Activated CD4-positive, alpha-beta T cell treated with anti-CD3 and anti-CD28 coated beads, Interleukin-2, amount 50 U/mL, for 16 hours (primary cell): ENCODE measurements around the gene THOC5.
A peak's percentile ranks its signal among the peaks of the same experiment; 100 is the strongest.
"Not testable (repeated sequence)": the region's sequence is repeated elsewhere in the genome, so short reads cannot be mapped to it uniquely, and the experiment has no call there.

ENCODE experiments used
- DNase-seq: peaks from one replicate; pipeline ENCODE4 v3.0.0-alpha.2; 2020

THOC5 gene

DNA sequence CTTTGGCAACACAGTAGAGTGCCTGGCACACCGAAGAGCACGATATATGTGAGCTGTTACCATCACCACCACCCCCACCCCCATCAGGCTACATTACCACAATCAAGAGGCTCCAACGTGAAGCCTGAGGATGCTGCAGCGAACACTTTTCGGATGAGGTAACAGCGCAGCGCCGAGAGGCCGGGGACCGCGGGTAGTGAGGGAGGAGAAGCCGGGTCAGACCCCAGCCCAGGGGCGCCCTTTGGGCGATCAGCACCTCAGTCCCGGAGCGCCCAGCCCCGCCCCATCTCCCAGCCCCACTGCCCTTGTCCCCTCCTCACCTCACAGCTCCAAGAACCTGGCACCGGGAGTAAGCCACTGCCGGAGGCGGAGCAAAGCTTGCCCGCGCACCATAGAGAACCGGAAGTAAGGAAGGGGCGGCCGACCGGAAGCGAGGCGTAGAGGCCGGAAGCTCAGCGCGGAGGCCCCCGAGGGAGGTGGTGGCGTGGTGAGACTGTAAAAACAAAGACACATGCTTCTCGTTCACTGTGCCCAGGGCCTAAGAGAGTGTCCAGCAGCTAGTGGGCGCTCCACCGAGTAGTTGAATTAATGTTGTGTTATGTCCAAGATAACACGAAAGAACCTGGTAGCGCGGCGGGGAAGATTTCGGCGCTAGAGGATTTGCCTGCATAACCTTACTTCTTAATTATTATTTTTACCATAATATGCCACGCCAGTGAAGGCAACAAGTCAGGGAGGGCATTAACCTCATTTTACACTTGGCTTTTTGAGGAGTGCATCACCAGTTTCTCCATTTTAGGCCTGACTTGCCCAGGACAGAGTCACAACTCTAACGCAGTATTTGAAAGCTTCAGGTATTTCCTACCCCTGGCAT is at the start of gene THOC5:
TSS of gene THOC5 (minus strand) at position 407 of the 874 bp plus-strand sequence. CDS start 4,610 bp downstream, outside the sequence.
- DNase-seq: peak; percentile 93

DNA sequence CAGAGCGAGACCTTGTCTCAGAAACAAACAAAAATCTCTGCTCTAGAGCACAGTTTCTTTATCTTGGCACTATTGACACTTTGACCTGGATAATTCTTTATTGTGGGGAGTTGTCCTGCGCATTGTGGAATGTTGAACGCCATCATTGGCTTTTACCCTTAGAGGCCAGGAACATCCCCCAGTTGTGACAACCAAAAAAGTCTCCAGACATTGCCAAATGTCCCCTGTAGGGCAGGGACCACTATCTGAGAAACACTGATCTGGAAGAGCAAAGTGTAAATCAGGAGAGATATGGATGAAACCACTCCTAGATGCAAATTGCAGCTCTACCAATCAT is 45.1 kb upstream of the THOC5 start:
- DNase-seq: no peak

DNA sequence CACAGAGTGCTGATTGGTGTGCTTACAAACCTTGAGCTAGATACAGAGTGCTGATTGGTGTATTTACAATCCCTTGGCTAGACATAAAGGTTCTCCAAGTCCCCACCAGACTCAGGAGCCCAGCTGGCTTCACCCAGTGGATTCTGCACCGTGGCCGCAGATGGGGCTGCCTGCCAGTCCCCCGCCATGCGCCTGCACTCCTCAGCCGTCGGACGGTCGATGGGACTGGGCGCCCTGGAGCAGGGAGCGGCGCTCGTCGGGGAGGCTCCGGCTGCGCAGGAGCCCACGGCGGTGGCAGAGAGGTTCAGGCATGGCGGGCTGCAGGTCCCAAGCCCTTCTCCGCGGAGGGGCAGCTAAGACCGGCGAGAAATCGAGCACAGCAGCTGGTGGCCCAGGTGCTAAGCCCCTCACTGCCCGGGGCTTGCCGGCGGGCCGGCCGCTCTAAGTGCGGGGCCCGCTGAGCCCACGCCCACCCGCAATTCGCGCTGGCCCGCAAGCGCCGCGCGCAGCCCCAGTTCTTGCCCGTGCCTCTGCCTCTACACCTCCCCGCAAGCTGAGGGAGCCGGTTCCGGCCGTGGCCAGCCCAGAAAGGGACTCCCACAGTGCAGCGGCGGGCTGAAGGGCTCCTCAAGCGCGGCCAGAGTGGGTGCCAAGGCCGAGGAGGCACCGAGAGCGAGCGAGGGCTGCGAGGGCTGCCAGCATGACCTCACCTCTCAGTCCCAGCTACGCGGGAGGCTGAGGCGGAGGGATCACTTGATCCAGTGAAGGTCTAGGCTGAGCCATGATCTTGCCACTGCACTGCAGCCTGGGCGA is 44.5 kb upstream of the THOC5 start:
- not testable (repeated sequence) for DNase-seq

DNA sequence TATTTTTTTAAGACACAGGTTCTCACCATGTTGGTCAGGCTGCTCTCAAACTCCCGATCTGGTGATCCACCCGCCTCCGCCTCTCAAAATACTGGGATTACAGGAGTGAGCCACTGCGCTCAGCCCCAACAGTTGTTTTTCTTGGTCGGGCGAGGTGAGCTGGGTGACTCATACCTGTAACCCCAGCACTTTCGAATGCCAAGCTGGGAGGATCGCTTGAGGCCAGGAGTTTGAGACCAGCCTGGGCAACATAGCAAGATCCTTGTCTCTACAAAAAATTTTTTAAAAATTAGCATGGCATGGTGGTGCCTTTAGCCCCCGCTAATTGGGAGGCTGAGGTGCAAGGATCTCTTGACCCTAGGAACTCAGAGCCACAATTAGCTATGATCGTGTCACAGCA is 42.9 kb upstream of the THOC5 start:
- DNase-seq: no peak

DNA sequence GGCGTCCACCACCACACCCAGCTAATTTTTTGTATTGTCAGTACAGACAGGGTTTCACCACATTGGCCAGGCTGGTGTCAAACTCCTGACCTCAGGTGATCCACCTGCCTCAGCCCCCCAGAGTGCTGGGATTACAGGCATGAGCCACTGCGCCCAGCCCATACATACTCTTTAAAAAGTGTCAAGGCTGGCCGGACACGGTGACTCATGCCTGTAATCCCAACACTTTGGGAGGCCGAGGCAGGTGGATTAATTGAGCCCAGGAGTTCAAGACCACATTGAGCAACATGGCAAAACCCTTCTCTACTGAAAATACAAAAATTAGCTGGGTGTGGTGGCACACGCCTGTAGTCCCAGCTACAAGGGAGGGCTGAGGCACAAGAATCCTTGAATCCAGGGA is 40.9 kb upstream of the THOC5 start:
- not testable (repeated sequence) for DNase-seq

DNA sequence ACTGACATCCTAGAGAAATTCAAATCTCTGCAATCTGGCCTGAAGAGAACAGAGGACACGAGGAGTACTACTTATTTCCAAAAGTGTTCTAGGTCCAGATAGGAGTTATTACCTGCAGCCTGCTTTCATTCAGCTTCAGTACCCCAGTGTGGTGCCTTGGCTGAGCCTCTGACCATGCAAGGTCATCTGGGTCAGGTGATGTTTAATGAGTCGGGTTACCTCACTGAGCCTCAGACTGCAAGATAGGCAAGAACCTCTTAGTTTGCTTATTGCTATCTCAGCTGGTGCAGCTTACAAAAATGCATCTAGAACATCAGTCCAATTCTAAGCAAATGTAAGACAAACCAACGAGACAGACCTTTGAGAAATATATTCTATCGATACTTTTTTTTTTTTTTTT is 40.4 kb upstream of the THOC5 start:
- DNase-seq: no peak

DNA sequence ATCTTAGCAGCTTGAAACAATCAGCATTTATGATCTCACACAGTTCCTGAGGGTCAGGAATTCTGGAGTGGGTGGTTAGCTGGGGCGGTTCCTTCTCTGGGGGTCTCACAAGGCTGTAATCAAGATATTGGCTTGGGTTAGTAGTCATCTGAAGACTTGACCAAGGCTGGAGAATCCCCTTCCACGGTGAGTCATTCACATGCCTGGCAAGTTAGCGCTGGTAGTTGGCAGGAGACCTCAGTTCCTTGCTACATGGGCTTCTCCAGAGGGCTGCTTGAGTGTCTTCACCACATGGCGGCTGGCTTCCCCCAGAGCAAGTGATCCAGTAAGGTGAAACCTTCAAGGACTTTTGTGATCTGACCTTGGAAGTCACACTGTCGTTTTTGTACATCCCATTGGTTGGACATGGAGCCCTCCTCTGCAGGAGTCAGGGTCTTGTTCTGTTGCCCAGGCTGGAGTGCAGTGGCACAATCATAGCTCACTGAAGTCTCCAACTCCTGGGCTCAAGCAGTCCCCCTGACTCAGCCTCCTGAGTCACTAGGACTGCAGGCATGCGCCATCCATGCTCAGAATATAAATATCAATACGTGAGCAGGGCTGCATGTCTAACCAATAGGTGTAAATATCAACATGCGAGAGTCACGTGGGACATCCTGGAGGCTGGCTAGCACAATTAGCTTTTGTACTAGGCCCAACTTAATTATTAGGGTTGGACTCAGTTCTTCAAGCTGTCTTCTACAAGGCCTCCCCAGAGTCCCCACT is 34.6 kb upstream of the THOC5 start:
- DNase-seq: no peak

DNA sequence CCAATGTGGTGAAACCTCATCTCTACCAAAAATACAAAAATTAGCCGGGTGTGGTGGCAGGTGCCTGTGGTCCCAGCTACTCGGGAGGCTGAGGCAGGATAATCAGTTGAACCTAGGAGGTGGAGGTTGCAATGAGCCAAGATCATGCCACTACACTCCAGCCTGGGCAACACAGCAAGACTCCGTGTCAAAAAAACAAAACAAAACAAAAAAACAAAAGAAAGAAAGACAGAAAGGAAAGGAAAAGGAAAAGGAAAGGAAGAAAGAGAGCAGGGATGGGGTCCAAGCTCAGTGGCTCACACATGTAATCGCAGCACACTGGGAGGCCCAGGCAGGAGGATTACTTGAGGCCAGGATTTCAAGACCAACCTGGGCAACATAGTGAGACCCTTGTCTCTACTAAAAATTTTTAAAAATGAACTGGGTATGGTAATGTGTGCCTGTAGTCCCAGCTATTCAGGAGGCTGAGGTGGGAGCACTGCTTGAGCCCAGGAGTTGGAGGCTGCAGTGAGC is 32.7 kb upstream of the THOC5 start:
- DNase-seq: not testable (repeated sequence)

DNA sequence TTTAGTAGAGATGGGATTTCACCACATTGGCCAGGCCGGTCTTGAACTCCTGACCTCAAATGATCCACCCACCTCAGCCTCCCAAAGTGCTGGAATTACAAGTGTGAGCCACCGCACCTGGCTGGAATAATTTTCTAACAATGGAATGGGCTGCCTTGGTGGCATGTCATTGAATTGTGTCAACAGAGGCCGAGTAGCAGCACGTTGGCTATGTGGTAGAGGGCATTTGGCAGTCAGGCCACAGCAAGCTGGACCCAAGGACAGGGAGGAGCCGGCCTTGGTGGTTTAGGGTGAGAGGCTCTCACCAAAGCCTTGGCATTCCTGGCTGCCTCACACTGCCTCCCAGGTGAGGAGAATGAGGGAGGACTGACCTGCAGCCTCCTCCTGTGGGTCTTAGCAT is 31.4 kb upstream of the THOC5 start:
- DNase-seq: no peak

DNA sequence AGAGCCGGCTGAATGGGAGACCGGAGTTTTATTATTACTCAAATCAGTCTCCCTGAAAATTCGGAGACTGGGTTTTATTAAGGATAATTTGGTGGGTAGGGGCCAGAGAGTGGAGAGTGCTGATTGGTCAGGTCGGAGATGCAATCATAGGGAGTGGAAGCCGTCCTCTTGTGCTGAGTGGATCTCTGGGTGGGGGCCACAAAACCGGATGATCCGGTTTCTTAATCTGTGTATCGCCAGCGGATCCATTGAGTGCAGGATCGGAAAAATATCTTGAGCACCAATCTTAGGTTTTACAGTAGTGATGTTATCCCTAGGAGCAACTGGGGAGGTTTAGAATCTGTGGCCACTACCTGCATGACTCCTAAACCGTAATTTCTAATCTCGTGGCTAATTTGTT is 28.2 kb upstream of the THOC5 start:
- no peak for DNase-seq

DNA sequence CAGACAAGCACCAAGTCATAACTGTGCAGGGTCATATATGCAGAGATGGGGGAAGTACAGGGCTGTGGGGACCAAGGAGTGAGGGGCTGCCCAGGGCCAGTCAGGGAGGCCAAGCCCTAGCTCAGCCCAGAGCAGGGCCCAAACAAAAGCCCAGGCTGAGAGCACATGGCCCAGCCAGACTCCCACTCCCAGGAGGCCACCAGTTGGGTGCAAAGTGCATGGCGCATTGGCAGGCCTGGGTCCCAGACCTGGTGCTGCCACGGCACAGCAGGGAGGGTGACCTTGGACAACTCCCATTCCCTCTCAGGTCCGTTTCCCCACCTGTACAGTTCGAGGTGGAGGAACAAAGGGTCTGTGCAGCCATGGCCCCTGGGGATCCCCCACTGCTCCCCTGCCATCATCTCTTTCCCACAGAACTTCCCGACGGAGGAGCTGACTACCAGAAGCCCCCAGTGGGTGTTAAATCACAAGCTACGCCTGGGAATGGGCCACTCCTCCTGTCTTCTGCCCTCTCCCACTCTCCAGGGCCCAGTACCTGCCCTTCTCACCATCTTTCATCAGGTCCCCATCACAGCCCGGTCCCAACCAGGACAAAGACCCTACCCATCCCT is 26.7 kb upstream of the THOC5 start:
- no peak for DNase-seq

DNA sequence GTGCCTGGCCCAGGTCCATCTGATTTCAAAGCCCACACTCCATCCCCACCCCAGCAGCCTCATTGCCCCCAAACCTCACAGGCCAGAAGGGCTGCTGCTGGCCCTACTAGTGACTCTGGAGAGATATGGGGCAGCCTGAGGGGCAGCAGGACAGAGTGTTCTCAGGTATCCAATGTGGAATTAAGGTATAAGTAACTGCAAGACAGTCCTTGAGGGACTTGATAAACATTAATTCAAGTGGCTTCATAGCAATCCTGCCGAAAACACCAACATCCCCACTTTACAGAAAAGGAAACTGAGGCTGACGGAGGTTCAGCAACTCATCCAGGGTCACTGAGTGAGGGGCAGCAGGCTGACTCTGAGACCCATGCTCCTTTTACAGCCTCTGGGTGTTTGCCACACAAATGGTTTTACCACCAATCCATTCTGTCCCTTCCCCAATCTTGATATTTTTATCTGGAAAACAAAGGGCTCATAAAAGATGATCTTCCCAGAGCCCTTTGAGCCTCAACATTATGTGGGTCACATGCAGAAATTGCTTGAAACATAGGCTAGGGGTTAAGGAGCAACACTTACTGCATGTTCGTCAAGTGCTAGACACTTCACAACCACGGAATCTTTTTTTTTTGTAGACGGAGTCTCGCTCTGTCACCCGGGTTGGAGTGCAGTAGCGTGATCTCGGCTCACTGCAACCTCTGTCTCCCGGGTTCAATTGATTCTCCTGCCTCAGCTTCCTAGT is 25.1 kb upstream of the THOC5 start:
- DNase-seq: no peak

DNA sequence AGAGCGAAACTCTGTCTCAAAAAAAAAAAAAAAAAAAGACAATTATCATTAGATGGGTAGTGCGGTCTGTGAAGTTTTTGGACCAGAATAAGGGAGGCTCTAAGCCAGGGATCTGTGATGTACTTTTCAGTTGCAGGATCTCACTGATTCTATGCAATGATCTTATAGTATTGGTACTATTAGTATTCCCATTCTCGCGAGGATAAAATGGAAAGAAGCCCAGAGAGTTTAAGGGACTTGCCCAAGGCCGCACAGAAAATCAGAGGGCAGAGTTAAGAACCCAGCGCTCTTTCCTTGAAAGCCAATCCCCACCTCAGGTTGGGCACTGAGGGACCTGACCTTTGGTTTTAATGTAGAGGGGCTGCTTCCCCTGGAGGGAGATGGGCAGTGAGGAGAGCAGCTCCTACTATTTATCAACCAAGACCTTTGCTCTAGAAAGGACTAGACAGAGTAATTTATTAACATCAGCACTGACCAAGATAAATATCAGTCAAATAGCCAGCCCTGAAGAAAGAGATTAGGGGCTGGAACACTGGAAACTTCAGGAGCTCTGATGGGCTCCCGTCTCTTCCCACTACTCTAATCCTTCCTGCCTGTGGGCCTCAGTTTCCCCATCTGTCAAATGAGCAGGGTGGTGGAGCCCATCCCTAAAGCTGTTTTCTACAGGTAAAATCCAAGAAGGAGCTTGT is 21.3 kb upstream of the THOC5 start:
- no peak for DNase-seq

DNA sequence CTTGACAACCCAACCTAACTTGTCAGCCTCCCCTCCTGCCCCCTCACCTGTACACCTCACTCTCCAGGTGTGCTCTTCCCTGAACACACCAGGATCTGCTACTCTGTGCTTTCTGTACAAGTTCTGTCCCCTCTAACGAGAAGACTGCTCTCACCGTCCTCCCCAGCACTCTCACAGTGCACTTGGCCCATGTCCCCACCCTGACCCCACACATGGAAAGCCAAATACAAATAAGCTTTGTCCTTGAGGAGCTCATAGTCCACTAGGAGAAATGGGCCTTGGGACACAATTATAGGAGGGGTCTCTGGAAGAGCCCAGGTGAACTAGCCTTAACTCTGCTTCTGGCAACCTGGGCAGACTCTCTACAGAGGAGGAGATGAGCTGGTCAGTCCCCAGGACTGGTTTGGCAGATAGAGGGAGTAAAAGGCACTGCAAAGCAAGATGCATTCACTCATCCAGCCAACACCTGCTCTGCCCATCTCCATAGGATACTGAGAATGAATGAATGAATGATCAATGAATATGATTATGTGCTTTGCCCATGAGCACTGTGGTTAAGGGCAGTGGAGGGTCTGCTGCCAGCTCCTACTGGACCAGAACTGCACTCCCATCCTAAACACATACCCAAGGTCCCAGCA is 17.5 kb upstream of the THOC5 start:
- DNase-seq: no peak

DNA sequence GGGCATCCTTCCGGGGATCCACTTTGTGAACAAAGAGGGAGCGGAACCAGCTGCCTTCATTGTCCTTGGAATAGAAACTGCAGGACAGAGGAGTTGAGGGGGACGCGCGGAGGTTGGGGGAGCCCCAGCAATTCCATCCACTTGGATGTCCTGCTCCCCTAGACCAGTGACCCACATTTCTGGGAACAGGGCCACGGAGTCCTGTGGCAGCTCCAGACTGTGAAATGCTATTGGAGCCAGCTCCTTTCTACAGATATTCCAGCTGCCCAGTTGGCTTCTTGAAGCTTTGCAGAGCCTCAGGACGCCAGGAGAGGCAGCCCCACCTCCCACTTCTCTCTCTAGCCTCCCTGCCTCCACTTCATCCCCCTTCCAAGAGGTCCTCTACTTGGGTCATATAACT is 16.9 kb upstream of the THOC5 start:
- DNase-seq: no peak

DNA sequence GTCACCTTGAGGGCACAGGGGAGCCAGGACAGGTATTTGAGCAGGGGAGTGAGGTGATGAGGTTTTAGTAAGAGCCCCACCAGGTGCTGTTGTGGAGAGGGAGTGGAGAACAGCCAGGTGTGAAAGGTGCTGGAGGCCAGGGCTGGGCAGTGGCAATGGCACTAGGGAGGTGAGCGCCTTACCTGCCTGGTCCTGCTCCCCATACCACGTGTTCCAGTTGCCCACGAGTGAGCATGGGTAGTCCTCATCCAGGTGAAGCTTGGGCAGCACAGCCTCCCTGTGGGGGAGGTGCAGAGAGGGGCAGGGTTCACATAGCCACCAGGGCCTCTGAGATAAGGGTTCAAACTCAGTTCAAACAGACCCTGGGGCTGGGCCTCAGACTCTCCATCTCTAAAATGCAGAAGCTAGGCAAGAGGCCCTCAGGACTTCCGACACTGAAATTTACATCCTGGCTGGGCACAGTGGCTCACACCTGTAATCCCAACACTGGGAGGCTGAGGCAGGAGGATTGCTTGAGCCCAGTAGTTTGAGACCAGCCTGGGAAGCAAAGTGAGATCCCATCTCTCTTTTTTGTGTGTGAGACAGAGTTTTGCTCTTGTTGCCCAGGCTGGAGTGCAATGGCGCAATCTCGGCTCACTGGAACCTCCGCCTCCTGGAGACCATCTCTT is 15.6 kb upstream of the THOC5 start:
- DNase-seq: no peak

DNA sequence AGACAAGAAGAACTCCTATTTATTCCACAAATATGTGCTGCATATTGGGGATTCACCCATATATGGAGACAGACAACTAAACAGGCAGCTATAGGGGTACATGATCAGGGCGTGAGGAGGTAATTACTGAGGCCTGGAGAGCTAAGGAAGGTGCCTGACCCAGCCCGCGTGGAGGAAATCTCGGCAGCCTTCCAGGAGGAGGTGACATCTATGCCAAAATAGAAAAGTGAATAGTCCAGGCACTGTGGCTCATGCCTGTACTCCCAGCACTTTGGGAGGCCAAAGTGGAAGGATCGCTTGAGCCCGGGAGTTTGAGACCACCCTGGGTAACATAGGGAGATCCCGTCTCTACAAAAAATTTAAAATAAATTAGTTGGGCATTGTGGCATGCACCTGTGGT is 13.8 kb upstream of the THOC5 start:
- no peak for DNase-seq

DNA sequence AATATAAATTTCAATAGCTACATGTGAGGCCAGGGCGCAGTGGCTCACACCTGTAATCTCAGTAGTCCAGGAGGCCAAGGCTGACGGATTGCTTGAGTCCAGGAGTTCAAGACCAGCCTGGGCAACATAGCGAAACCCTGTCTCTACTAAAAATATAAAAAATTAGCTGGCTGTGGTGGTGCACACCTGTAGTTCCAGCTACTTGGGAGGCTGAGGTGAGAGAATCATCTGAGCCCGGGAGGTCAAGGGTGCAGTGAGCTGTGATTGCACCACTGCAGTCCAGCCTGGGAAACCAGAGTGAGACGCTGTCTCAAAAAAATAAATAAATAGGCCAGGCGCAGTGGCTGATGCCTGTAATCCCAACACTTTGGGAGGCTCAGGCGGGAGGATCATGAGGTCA is 13.0 kb upstream of the THOC5 start:
- not testable (repeated sequence) for DNase-seq

DNA sequence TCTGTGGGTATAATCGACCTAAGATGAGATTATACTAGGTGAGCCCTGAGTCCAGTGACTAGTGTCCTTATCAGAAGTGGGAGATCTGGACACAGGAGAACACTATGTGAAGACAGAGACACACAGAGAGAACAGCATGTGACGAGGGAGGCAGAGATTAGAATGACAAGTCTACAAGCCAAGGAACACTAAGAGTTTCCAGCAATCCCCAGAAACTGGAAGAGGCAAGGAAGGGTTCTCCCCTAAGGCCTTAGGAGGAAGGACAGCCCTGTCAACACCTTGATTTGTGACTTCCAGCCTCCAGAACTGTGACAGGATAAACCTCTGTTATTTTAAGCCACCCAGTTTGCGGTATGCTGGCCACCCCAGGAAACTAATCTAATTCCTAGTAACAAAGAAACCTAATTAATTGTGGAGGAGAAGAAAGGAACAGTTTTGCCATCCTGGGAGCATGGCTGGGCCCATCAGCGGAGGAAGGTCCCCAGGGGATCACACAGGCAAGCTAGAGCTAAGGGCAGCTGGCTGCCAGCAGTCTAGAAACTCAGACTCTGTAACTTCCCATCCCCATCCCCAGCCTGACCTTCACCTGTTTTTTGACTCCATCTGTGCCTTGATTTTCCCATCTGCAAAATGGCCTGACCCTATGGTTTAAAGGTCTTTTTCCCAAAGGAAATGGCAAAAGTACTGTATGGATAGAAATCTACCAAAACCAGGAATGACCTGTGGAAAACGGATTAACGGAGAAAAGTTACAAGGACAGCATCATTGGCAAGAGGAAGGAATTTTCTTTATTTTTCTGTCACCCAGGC is 10.3 kb upstream of the THOC5 start:
- DNase-seq: no peak
